H1 (cell line): Measurements from ENCODE around the gene C17orf100. TPM values are rescaled to one million over a fixed set of nuclear protein-coding genes. Genes with fewer than 3 reads are reported as not detected.

ENCODE experiments used
- CTCF ChIA-PET: fragments of 300-600 bp; sonication (Branson Sonifier 250); formaldehyde crosslinking; loops from one replicate; lab custom pipeline; 2021; ENCODE audit not compliant: partially characterized antibody; lab: Charles Lee
- POLR2A ChIA-PET: fragments of 300-600 bp; sonication (Branson Sonifier 250); formaldehyde crosslinking; loops from one replicate; lab custom pipeline; 2021; ENCODE audit warnings: inconsistent platforms; ENCODE audit not compliant: partially characterized antibody; lab: Charles Lee
- DNase-seq, 2 experiments: peaks; one replicate each; pipeline versions ENCODE4 v3.0.0 to v3.0.0-alpha.2; 2010 to 2022; ENCODE audit warnings: low spot score in 2 of 2, low read depth in 1 of 2, mixed read lengths in 1 of 2
- FAIRE-seq: peaks from 2 replicates; lab custom pipeline; 2011; peaks lifted over from hg19 to GRCh38; lab: Jason Lieb, UNC
- H2AFZ ChIP-seq: 2 replicates; pipeline ENCODE4 v1.8.1; 2012; ENCODE audit warnings: low read length, inconsistent platforms
- H2AK5ac ChIP-seq: 2 replicates; pipeline ENCODE4 v1.6.1; 2013; ENCODE audit warnings: low read depth, low read length
- H2BK120ac ChIP-seq: replicated peaks from 2 replicates; pipeline ENCODE3; 2013; ENCODE audit warnings: low read depth, low read length, inconsistent platforms
- H2BK12ac ChIP-seq: 2 replicates; pipeline ENCODE4 v1.6.1; 2013; ENCODE audit warnings: low read depth, low read length
- H2BK15ac ChIP-seq: 2 replicates; pipeline ENCODE4 v1.6.1; 2013; ENCODE audit warnings: low read length
- H2BK20ac ChIP-seq: 2 replicates; pipeline ENCODE4 v1.6.1; 2013; ENCODE audit warnings: low read length
- H2BK5ac ChIP-seq: 2 replicates; pipeline ENCODE4 v1.6.1; 2013; ENCODE audit warnings: low read depth, low read length
- H3K14ac ChIP-seq: 2 replicates; pipeline ENCODE4 v1.6.1; 2013; ENCODE audit warnings: inconsistent platforms; ENCODE audit not compliant: insufficient read length
- H3K18ac ChIP-seq: 2 replicates; pipeline ENCODE4 v1.6.1; 2013; ENCODE audit warnings: low read length; ENCODE audit errors: extremely low read depth
- H3K23ac ChIP-seq: 2 replicates; pipeline ENCODE4 v1.6.1; 2013; ENCODE audit warnings: inconsistent platforms; ENCODE audit not compliant: insufficient read length
- H3K23me2 ChIP-seq: 2 replicates; pipeline ENCODE4 v1.6.1; 2013; ENCODE audit warnings: low read depth, low read length
- H3K27ac ChIP-seq: 2 replicates; pipeline ENCODE4 v1.6.1; 2011; ENCODE audit warnings: low read depth, low read length, inconsistent platforms
- H3K27me3 ChIP-seq, 4 experiments: replicated peaks in 1 of 4; 1 replicate in 1 of 4; 2 replicates in 3 of 4; pipeline versions ENCODE4 v1.6.1 to v1.8.1; 2011 to 2013; ENCODE audit warnings: low read length in 3 of 4, mild to moderate bottlenecking in 3 of 4, inconsistent platforms in 2 of 4, mixed read lengths in 2 of 4, moderate library complexity in 1 of 4; ENCODE audit not compliant: control insufficient read depth in 3 of 4, insufficient read depth in 3 of 4; ENCODE audit errors: extremely low read depth in 1 of 4
- H3K36me3 ChIP-seq, 4 experiments: 2 replicates each; pipeline versions ENCODE4 v1.6.1 to v1.8.1; 2011 to 2013; ENCODE audit warnings: mild to moderate bottlenecking in 4 of 4, low read length in 3 of 4, moderate library complexity in 2 of 4, control low read depth in 1 of 4, inconsistent platforms in 1 of 4; ENCODE audit not compliant: insufficient read depth in 4 of 4, control insufficient read depth in 2 of 4
- H3K4ac ChIP-seq: replicated peaks from 2 replicates; pipeline ENCODE3; 2013; ENCODE audit warnings: low read length, low read depth, mixed read lengths, inconsistent platforms; ENCODE audit not compliant: insufficient read length
- H3K4me1 ChIP-seq, 4 experiments: replicated peaks in 1 of 4; 1 replicate in 1 of 4; 2 replicates in 3 of 4; pipeline versions ENCODE4 v1.6.1 to v1.8.1; 2011 to 2013; ENCODE audit warnings: low read length in 3 of 4, inconsistent platforms in 2 of 4, mixed read lengths in 1 of 4; ENCODE audit not compliant: insufficient read depth in 4 of 4, control insufficient read depth in 3 of 4
- H3K4me2 ChIP-seq, 2 experiments: 2 replicates each; pipeline versions ENCODE4 v1.6.1 to v1.8.1; 2011 to 2013; ENCODE audit warnings: low read depth in 2 of 2, low read length in 2 of 2, control low read depth in 1 of 2, inconsistent platforms in 1 of 2, mild to moderate bottlenecking in 1 of 2; ENCODE audit not compliant: insufficient read depth in 1 of 2
- H3K4me3 ChIP-seq, 4 experiments: fragments of 200-600, 300-600 bp in 1 of 4; sonication (generic), shearing (Covaris generic), sonication (Bioruptor Twin) in 1 of 4; 2 replicates each; pipeline versions ENCODE4 v1.5.1 to v1.8.1; 2011 to 2016; ENCODE audit warnings: low read length in 4 of 4, low read depth in 3 of 4, control low read depth in 2 of 4, inconsistent platforms in 2 of 4, mild to moderate bottlenecking in 2 of 4, mixed read lengths in 1 of 4, moderate library complexity in 1 of 4; ENCODE audit not compliant: insufficient read depth in 2 of 4; ENCODE audit errors: extremely low read depth in 1 of 4
- H3K56ac ChIP-seq: replicated peaks from 2 replicates; pipeline ENCODE3; 2013; ENCODE audit warnings: low read depth, mild to moderate bottlenecking, mixed read lengths, low read length, inconsistent platforms; ENCODE audit not compliant: insufficient read length
- H3K79me1 ChIP-seq: 2 replicates; pipeline ENCODE4 v1.6.1; 2013; ENCODE audit warnings: low read depth, low read length, control low read depth
- H3K79me2 ChIP-seq, 2 experiments: 2 replicates each; pipeline versions ENCODE4 v1.6.1 to v1.8.1; 2012 to 2013; ENCODE audit warnings: low read length in 2 of 2, mild to moderate bottlenecking in 2 of 2, inconsistent platforms in 1 of 2; ENCODE audit not compliant: insufficient read depth in 2 of 2, control insufficient read depth in 1 of 2
- H3K9ac ChIP-seq, 4 experiments: replicated peaks in 1 of 4; 1 replicate in 1 of 4; 2 replicates in 3 of 4; pipeline versions ENCODE4 v1.6.1 to v1.8.1; 2011 to 2013; ENCODE audit warnings: low read depth in 3 of 4, low read length in 3 of 4, control low read depth in 2 of 4, mild to moderate bottlenecking in 2 of 4, moderate library complexity in 2 of 4, inconsistent platforms in 1 of 4; ENCODE audit errors: extremely low read depth in 1 of 4
- H3K9me3 ChIP-seq, 2 experiments: 2 replicates each; pipeline versions ENCODE4 v1.6.1 to v1.8.1; 2012 to 2013; ENCODE audit warnings: mild to moderate bottlenecking in 2 of 2, moderate library complexity in 2 of 2, control low read depth in 1 of 2, inconsistent platforms in 1 of 2, low read depth in 1 of 2, low read length in 1 of 2, mixed read lengths in 1 of 2; ENCODE audit not compliant: insufficient read depth in 2 of 2
- H4K20me1 ChIP-seq, 2 experiments: replicated peaks in 1 of 2; 2 replicates each; pipeline versions ENCODE3 to v1.8.1; 2011 to 2013; ENCODE audit warnings: inconsistent platforms in 2 of 2, low read length in 2 of 2, mild to moderate bottlenecking in 1 of 2; ENCODE audit not compliant: insufficient read depth in 2 of 2, control insufficient read depth in 1 of 2
- H4K5ac ChIP-seq: 2 replicates; pipeline ENCODE4 v1.6.1; 2013; ENCODE audit warnings: low read length, low read depth, mixed read lengths, inconsistent platforms; ENCODE audit not compliant: insufficient read length
- H4K8ac ChIP-seq: 2 replicates; pipeline ENCODE4 v1.8.0; 2013; ENCODE audit warnings: mild to moderate bottlenecking, moderate library complexity, low read length, inconsistent platforms; ENCODE audit not compliant: insufficient read depth; ENCODE audit errors: extremely low read depth
- H4K91ac ChIP-seq: replicated peaks from 2 replicates; pipeline ENCODE3; 2013; ENCODE audit warnings: low read length, mixed read lengths, inconsistent platforms; ENCODE audit not compliant: insufficient read length
- CBX5 ChIP-seq: fragments of 300-800, 300-1000 bp; sonication (generic); IDR thresholded peaks from 2 replicates; pipeline ENCODE4 v1.7.1; 2016; ENCODE audit warnings: antibody characterized with exemption, low read length, low read depth
- HDAC2 ChIP-seq, 2 experiments: fragments of 300-600 bp in 1 of 2; sonication (generic) in 1 of 2; IDR thresholded peaks; 2 replicates each; pipeline ENCODE4 v1.6.1; 2011 to 2012; ENCODE audit warnings: low read depth in 2 of 2, low read length in 2 of 2, mild to moderate bottlenecking in 2 of 2, moderate library complexity in 2 of 2, borderline replicate concordance in 1 of 2, inconsistent platforms in 1 of 2
- JUN ChIP-seq: IDR thresholded peaks from 2 replicates; pipeline ENCODE4 v1.6.1; 2011; ENCODE audit warnings: low read depth, mild to moderate bottlenecking, improper control_type of control experiment, low read length
- KDM5A ChIP-seq: fragments of 200-600 bp; IDR thresholded peaks from 2 replicates; pipeline ENCODE4 v1.7.1; 2012; ENCODE audit warnings: mild to moderate bottlenecking, low read length, inconsistent platforms, mixed read lengths
- MAFK ChIP-seq: IDR thresholded peaks from 2 replicates; pipeline ENCODE4 v1.6.1; 2012; ENCODE audit warnings: low read depth, mild to moderate bottlenecking, improper control_type of control experiment, low read length
- PHF8 ChIP-seq: fragments of 200-600 bp; sonication (generic); conservative IDR thresholded peaks from 2 replicates; pipeline ENCODE4 v1.7.1; 2012; ENCODE audit warnings: low read depth, mild to moderate bottlenecking, inconsistent platforms, low read length, moderate library complexity
- WGBS, 2 experiments: shearing (Covaris generic) in 1 of 2; methylation state at CpG; one replicate each; pipeline versions ENCODE4 v1.1.6 to v1.1.7; 2013 to 2015; ENCODE audit warnings: low lambda C conversion rate in 2 of 2, mixed read lengths in 2 of 2, inconsistent platforms in 1 of 2, low coverage in 1 of 2, missing lambda C conversion rate in 1 of 2; ENCODE audit not compliant: insufficient replicate concordance in 2 of 2, insufficient coverage in 1 of 2, insufficient read length in 1 of 2; ENCODE audit errors: extremely low coverage in 1 of 2, missing lambda C conversion rate in 1 of 2; 5-methylcytosine and 5-hydroxymethylcytosine counted together
- polyA plus RNA-seq, 7 experiments: library from polyadenylated mRNA; depleted of rRNA in 3 of 7; stranded (reverse) in 5 of 7; unstranded in 2 of 7; fragments of >200 nt in 5 of 7; fragments of 200-250 nt in 2 of 7; gene quantifications; 1 replicate in 5 of 7; 2 replicates in 1 of 7; 4 replicates in 1 of 7; pipeline versions ENCODE4 v1.2.1 to v1.2.3, GENCODE V29; 2011 to 2013; ENCODE audit warnings: missing spikeins in 2 of 7, mixed read lengths in 2 of 7
- total RNA-seq: library from RNA; stranded (reverse); fragmentation: NEBNext Ultra II Directional; extraction: Animal tissue kit (Norgen Biotek cat#: 25700); gene quantifications from 2 replicates; pipeline ENCODE4 v1.2.1, GENCODE V29; 2021

The C17orf100 gene
- total and polyA plus RNA-seq, 2 of the 8 experiments (the other 6 are each of a cell fraction or from before 2014, with no cell fraction given): 2.1 to 2.8 TPM

- FAIRE-seq (no peak), DNase-seq (no peak)
- Histone ChIP-seq H4K8ac (no peak overlapping the region), H3K79me2 (peaks cover 0 to 32% of the 10 kb centered on the region in 2 experiments; a peak in 2 of 4 replicates), H4K91ac (no peak overlapping the region), H3K9me3 (no peaks in the 10 kb centered on the region), H3K4me3 (peak overlapping the region; percentile 87 to 98 (median 92)), H2AK5ac (no peak overlapping the region), H3K23me2 (peaks cover 10% of the 10 kb centered on the region), H2BK5ac (no peak overlapping the region), H3K79me1 (0 out of 2 replicates have a peak, but pooled peaks cover 4% of the 10 kb centered on the region), H3K27me3 (no peaks in the 10 kb centered on the region), H3K4me1 (peaks cover 0 to 10% (median 2%) of the 10 kb centered on the region in 4 experiments; a peak in 4 of 7 replicates), H4K5ac (no peak overlapping the region), H2BK12ac (no peak overlapping the region), H3K4me2 (peak overlapping the region; percentile 77 to 98), H2BK120ac (no peak overlapping the region), H3K4ac (no peak overlapping the region), H3K56ac (no peak overlapping the region), H3K14ac (no peak overlapping the region), H3K18ac (no peak overlapping the region), H3K9ac (peak overlapping the region in 3 of 4 experiments; percentile 79 to 86 (median 86); a peak in 5 of 7 replicates), H4K20me1 (peaks cover 0 to 10% of the 10 kb centered on the region in 2 experiments), H3K27ac (peak overlapping the region; percentile 95; the same call in 1 of the 2 replicates), H3K36me3 (peaks cover 0 to 25% (median 9%) of the 10 kb centered on the region in 4 experiments; a peak in 5 of 8 replicates), H2BK15ac (no peak overlapping the region), H3K23ac (no peak overlapping the region), H2AFZ (no peak overlapping the region), H2BK20ac (no peak overlapping the region)
- POLR2A ChIA-PET: interaction anchor here (0.9 to 2.5 kb wide), 8 partner anchors 11 to 195 kb away, joined by 3 to 11 read pairs (median 3); partner anchors contain the start of genes C17orf100, MED31 and PIMREG
- TF ChIP-seq PHF8 (0 out of 2 replicates have a peak, but pooled peaks have one; percentile 4), JUN (no peak), KDM5A (no peak), MAFK (no peak), CBX5 (no peak), HDAC2 (IDR thresholded peaks at IDR 0.05; ENCODE audit: borderline replicate concordance in 1 of 2, low read depth in 2 of 2, low read length in 2 of 2) (no peak)
- WGBS, 2 experiments: 6% methylated on average over 33 of the region's 67 CpGs; no CpG with 5 or more reads in 1 of the 2 experiments
- CTCF ChIA-PET: interaction anchor here (1.0 to 1.2 kb wide), 2 partner anchors 9 to 168 kb away, joined by 3 to 4 read pairs; no protein-coding TSS in a partner anchor
Measured at GRCh38 chr17:6639586-6640535, 11.7 kb upstream of the C17orf100 start.
